ENCODE results near the gene RBP5. TPM values are rescaled to one million over a fixed set of nuclear protein-coding genes. Genes with fewer than 3 reads are reported as not detected.

Gene RBP5
- total and polyA plus RNA-seq, 9 of the 15 experiments (the other 6 are each of a cell fraction or from before 2014, with no cell fraction given): 8.6 to 22.5 (median 11.4) TPM

- TF ChIP-seq GTF2B (IDR thresholded peaks at IDR 0.05; ENCODE audit: extremely low read depth, insufficient read length): no peak
- no peak for TF ChIP-seq SAP30 (IDR thresholded peaks at IDR 0.05; ENCODE audit: borderline replicate concordance, insufficient read depth, low read depth, low read length, poor library complexity, severe bottlenecking)
- no peak for TF ChIP-seq ZNF609 (CRISPR knock-in tag; IDR thresholded peaks at IDR 0.05; ENCODE audit: borderline replicate concordance)
- TF ChIP-seq NUFIP1 (IDR thresholded peaks at IDR 0.05; ENCODE audit: partially characterized antibody): no peak
- TF ChIP-seq SRSF7 (optimal IDR thresholded peaks at IDR 0.05; ENCODE audit: low read depth, low read length): no peak
- no peak for TF ChIP-seq ZNF408 (CRISPR knock-in tag; IDR thresholded peaks at IDR 0.05; ENCODE audit: low read depth)
- TF ChIP-seq WHSC1 (IDR thresholded peaks at IDR 0.05; ENCODE audit: low read length): no peak
- TF ChIP-seq POLR2G (IDR thresholded peaks at IDR 0.05; ENCODE audit: low read depth, low read length): peak; percentile 37; the same call in 1 of the 2 replicates
- TF ChIP-seq XRCC4 (IDR thresholded peaks at IDR 0.05; ENCODE audit: extremely low read depth, insufficient read depth, insufficient read length): no peak
- TF ChIP-seq NCOR1 (IDR thresholded peaks at IDR 0.05): no peak
- TF ChIP-seq ZNF696 (CRISPR knock-in tag; conservative IDR thresholded peaks at IDR 0.05): no peak
- peak; percentile 40 for TF ChIP-seq CTCFL (IDR thresholded peaks at IDR 0.05; ENCODE audit: borderline replicate concordance, insufficient read depth, low read depth, low read length, poor library complexity, severe bottlenecking)
- TF ChIP-seq NRF1 (conservative IDR thresholded peaks at IDR 0.05 in 1 of 2, IDR thresholded peaks at IDR 0.05 in 1 of 2): no peak
- TF ChIP-seq BACH1 (tag; IDR thresholded peaks at IDR 0.05): no peak
- TF ChIP-seq ZBED1 (IDR thresholded peaks at IDR 0.05): no peak
- no peak for TF ChIP-seq RCOR1 (IDR thresholded peaks at IDR 0.05; ENCODE audit: borderline replicate concordance in 1 of 2, low read depth in 2 of 2, low read length in 2 of 2)
- no peak for TF ChIP-seq BCL6 (CRISPR knock-in tag; IDR thresholded peaks at IDR 0.05)
Observed at GRCh38 chr12:7092229-7092985, 36.3 kb downstream of the RBP5 start, which contains the start of gene C1R (continued).
